GM21576 (cell line): ENCODE results near the gene PNKD.
"Not testable (repeated sequence)": the region's sequence is repeated elsewhere in the genome, so short reads cannot be mapped to it uniquely, and the experiment has no call there.

ENCODE experiments used
- ATAC-seq: cut with Tn5 transposase; IDR thresholded peaks from one replicate; pipeline ENCODE4 v1.9.1; 2021; ENCODE audit warnings: mild to moderate bottlenecking, moderate library complexity; ENCODE audit not compliant: unreplicated experiment

PNKD gene

GRCh38 chr2:218272531-218273212 is 2.4 kb downstream of the PNKD start:
- no peak for ATAC-seq

- not testable (repeated sequence) for ATAC-seq
These were observed 3.0 kb downstream of the PNKD start for GRCh38 chr2:218273214-218273907.

GRCh38 chr2:218273908-218274249 is 3.6 kb downstream of the PNKD start:
- ATAC-seq, result no peak

- no peak for ATAC-seq
These were observed 4.3 kb downstream of the PNKD start for GRCh38 chr2:218274586-218274985.

- no peak for ATAC-seq
These were observed 5.2 kb downstream of the PNKD start for GRCh38 chr2:218275371-218276072.

- ATAC-seq, result no peak
These were observed 6.9 kb downstream of the PNKD start for GRCh38 chr2:218276986-218277755.

GRCh38 chr2:218277921-218278320 is 7.6 kb downstream of the PNKD start:
- ATAC-seq, result no peak

GRCh38 chr2:218278531-218279360 is 8.4 kb downstream of the PNKD start:
- no peak for ATAC-seq

GRCh38 chr2:218280260-218280870 is 10.0 kb downstream of the PNKD start:
- no peak for ATAC-seq

- ATAC-seq, result no peak
These were observed 11.1 kb downstream of the PNKD start for GRCh38 chr2:218281449-218281848.

- ATAC-seq, result no peak
These were observed 12.1 kb downstream of the PNKD start for GRCh38 chr2:218282173-218282991.

GRCh38 chr2:218284106-218284811 is 13.9 kb downstream of the PNKD start:
- peak; percentile 39 for ATAC-seq

GRCh38 chr2:218285604-218286003 is 15.3 kb downstream of the PNKD start:
- no peak for ATAC-seq

- ATAC-seq, result peak; percentile 55
These were observed 16.5 kb downstream of the PNKD start for GRCh38 chr2:218286570-218287459.

GRCh38 chr2:218289639-218290315 is 19.5 kb downstream of the PNKD start:
- no peak for ATAC-seq

- peak; percentile 48 for ATAC-seq
These were observed 20.3 kb downstream of the PNKD start for GRCh38 chr2:218290316-218291261.
